GM19035 (cell line): Measurements from ENCODE around the gene MCM9.
A peak's percentile ranks its signal among the peaks of the same experiment; 100 is the strongest.
"Not testable (repeated sequence)": the region's sequence is repeated elsewhere in the genome, so short reads cannot be mapped to it uniquely, and the experiment has no call there.

Experiments used
- ATAC-seq: cut with Tn5 transposase; IDR thresholded peaks from one replicate; pipeline ENCODE4 v1.9.1; 2021; ENCODE audit not compliant: unreplicated experiment

The MCM9 gene

DNA sequence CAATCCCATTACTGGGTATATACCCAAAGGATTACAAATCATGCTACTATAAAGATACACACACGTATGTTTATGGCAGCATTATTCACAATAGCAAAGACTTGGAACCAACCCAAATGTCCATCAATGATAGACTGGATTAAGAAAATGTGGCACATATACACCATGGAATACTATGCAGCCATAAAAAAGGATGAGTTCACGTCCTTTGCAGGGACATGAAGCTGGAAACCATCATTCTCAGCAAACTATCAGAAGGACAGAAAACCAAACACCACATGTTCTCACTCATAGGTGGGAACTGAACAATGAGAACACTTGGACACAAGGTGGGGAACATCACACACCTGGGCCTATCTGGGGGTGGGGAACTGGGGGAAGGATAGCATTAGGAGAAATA lies 66.1 kb downstream of the MCM9 start:
- ATAC-seq: not testable (repeated sequence)

DNA sequence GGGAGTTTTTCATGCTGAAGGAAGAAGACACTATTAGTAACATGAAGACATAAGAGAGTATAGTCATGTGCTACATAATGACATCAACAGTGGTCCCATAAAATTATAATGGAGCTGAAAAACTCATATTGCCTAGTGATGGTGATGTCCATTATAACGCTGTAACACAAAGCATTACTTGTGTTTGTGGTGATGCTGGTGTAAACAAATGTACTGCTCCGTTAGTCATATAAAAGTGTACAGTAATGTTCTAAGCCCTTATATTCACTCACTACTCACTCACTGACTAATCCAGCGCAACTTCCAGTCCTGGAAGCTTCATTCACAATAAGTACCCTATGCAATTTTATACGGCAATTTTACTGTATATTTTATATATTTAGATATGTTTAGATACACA lies 67.8 kb downstream of the MCM9 start:
- no peak for ATAC-seq

DNA sequence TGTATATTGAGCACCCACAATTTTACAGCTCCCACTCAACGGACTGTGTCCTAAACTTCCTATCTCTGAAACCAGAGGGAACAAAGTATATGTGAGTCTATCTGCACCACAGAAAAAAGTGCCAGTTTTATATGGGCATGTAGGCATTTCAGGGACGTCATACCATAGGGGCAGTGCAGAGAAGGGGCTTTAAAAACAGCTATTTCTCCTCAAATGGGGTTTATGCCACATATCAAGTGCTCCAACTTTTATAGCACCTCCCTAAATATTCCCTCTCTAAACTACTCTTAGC lies 69.9 kb downstream of the MCM9 start:
- no peak for ATAC-seq

DNA sequence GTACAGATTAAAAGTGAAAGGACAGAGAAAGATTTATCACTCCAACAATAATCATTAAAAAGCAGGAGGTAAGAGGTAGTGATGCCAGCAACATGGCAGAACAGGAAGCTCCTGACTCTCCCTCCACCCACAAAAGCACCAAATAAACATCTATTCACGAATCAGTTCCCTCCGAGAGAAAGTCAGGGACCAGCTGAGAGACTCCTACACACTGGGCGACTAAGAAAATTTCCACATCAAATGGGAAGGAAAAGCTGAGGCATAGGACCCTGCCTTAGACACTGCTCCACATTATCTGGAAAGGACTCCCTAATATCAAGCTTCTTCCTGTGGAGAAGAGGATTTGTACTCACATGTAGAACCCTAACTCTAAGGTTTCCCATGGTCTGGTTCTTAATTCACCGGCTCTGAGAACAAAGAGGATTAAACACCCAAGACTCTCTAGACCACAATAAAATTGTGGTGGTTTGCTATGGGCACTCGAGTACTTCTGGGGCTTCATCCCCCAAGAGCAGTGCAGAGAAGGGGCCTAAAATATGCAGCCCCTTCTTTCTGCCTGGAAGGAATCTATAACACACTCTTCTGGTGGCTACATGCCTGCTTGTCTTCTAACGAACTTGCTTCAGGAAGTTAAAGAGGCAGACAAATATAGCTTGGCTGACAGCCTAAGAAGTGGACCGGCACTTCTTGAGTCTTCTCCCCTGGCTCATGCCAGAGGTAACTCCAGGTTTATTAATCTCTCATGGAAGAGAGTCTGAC lies 70.4 kb downstream of the MCM9 start:
- ATAC-seq: no peak

DNA sequence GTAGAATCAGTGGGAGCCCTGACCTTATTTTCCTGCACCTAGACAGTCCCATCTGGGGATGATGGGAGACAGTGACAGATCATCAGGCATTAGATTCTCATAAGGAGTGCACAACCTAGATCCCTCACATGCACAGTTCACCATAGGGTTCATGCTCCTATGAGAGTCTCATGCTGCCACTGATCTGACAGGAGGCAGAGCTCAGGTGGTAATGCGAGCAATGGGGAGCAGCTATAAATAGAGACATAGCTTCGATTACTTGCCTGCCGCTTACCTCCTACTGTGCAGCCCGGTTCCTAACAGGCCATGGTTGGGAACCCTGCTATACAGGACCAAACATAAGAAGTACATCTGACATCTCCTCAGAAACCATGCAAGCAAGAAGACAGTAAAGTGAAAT lies 72.5 kb downstream of the MCM9 start:
- no peak for ATAC-seq

DNA sequence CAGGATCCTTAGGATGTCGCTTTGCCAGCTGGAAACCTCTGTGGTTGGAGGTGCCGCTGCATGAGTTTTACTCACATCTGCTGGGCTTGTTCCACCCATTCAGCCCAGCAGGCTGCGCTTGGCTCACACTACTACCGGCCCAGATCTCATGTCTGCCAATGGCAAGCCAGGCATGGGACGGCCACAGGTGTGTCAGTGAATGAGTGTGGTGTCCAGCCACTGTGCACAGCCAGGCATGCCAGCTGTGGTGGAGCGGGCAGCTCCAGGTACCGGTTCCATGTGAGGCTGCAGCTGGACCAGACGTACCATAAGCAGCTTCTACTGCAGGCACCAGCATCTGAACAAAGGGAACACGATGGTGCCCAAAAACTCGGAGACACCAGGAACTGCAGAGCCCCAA lies 74.1 kb downstream of the MCM9 start:
- ATAC-seq: no peak

DNA sequence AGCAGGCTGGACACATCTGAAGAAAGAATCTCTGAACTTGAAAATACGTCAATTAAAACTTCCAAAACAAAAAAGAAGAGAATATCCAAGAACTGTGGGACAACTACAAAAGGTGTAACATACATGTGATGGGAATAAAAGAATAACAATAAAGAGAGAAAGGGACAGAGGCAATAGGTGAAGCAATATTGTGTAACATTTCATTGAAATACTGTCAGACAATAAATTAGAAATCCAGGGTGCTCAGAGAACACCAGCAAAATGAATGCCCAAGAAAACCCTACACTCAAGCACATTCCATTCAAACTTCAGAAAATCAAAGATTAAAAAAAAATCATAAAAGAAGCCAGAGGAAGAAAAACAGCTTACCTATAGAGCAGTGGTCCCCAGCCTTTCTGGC lies 74.6 kb downstream of the MCM9 start:
- no peak for ATAC-seq

DNA sequence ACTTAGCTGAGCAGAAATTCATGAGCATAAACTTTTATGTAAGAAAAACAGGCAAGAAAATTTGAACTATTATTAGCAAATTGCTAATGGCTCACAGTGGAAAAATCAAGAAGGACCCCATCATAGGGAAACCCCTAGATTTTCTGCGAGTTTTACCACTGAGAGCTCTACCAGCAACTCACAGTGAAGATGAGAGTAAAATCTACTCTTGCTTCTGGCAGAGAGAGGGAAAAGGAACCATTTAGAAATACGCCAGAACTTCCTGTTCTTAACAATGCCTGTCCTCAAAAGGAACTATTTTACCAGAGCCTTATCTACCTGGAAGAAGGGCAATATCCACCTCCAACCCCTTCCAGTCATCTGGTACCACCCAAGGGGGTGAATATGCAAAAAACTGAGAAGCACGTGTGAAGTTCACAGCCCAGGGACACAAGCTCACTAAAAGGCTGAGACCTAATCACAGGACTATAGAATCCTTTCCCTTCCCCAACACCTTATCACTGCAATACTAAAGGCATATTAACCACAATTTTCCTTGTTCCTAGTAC lies 75.4 kb downstream of the MCM9 start:
- no peak for ATAC-seq

DNA sequence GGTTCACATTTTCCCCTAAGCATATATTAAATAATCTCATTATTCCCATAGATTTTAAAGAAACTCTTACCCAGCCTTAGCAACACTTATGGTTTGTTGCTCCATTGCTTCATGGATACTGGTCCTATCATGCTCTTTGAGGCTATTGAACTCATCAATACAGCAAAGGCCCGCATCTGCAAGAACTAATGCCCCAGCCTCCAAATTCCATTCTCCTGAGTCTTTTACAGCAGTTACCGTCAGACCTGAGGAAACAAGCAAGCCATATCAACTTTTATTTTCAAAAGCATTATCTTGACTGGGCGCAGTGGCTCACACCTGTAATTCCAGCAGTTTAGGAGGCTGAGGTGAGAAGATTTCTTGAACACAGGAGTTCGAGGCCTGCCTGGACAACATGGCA lies 78.7 kb downstream of the MCM9 start:
- no peak for ATAC-seq

DNA sequence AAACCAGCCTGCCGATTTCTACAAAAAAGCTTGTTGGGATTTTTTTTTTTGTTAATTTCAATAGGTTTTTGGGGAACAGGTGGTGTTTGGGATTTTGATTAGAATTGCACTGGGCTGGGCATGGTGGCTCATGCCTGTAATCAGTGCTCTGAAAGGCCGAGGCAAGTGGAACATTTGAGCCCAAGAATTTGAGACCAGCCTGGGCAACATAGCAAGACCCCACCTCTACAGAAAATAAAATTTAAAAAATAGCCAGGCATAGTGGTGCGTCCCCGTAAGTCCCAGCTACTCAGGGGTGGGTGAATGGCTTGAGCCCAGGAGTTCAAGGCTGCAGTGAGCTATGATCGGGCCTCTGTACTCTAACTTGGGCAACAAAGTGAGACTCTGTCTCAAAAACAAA lies 81.6 kb downstream of the MCM9 start:
- ATAC-seq: no peak

DNA sequence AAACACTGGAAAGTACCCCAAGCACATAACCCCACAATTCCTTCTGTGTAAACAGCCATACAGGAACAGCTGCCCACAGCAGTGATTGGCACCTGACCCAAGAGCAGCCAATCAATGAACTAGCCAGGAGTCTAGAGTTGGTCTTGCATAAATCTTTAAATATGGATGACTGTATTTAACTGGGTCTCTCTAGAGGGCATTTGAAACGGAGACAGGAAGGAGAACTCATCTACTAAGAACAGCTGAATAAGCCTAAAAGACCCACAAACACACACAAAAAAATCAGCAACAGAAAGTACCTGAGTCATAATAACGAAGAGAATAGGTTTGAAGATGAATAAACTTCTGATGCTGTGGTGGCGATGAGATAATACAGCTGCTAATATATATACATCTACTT lies 90.0 kb downstream of the MCM9 start:
- peak; percentile 51 for ATAC-seq

DNA sequence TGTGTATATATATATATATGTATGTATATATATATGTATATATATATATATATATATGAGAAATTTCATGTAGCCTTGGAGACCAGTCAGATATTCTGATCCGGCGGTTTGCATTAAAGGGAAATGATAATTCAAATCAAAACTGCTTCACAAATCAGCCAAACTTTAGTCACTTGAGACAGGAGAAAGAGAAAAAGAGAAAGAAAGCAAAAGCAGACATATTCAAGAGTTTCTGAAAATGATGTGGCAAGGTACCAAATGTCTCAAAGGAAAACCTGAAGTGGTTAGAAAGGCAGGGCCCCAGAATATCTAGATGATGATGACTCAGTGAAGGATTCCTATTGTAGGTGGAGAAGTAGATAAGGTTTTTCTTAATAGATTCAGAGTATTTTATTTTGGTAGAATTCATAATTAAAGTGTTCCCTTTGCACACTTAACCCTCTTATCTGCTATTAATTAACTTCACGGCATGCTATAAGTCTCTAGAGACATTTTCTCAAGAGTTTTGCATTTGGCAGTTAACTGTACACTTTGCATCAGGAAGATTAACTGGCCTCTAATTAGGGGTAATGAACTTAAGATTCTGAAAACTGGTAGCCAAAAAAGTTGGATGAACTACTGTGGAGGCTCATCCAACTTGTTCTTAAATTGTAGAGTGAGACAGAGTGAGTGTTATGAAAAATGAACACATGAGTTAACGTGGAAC lies 91.1 kb downstream of the MCM9 start:
- peak; percentile 91 for ATAC-seq

DNA sequence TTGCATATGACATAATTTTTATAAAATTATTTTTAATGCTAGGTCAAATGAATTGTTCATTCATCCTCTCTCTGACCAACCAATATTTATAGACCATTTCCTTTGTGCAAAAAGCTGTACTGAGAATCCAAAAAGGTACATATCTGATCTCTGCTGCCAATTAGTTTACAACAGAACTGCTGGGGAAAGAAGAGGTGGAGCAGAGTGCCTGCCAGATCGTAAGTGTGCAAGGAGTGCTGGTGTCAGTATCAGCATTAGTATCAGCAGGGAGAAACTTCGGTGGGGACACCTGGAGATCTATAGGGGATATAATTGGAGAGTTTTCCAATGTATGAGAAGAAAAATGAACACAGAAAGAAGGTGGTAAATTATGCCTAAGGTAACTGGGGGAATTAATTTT lies 104.3 kb downstream of the MCM9 start:
- no peak for ATAC-seq

DNA sequence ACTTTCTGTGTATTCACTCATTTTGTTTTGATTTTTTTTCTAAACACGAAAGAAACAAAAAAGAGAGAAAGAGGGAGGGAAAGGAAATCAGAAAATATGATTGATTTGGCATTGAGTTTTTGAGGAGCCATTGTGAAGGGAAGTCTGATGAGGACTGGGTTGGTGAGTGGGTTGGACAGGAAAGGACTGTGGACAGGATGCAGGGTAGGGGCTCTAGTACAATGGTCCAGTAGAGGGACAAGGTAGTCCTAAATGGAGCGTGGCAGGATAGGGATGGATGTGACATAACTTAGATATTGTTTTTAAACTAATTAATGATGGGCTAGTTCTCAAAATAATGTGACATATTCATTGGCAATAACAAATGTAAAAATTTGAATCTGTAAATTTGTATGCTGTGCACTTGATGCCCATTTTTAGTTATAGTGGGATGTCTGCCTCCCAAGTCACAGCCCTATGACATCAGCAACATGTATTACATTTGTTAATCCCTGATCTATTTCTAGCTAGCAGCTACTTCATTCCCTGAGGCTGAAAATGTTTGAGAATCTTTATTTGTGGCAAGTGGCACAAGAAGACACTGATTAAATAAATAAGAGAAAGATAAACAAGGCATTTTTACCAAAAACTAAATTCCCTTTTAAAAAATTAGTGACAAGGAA lies 105.0 kb downstream of the MCM9 start:
- ATAC-seq: no peak

DNA sequence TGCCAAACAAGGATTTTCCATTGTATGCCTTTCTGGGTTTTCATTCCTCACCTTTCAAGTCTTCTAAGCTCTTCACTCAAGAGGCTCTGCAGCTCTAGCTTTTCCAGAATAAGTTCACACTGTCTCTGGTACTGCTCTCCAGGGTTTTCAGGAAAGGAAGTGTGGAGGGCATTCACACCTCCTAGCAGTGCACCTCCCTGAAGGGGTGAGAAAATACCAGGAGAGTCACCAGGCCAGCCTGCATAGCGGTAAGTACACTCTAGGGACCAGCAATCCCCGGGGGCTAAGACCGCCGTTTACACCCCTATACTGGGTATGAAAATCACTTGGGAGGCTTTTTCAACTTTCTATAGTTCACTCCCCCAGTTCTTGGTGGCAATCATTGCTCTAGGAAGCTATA lies 108.9 kb downstream of the MCM9 start:
- ATAC-seq: no peak

DNA sequence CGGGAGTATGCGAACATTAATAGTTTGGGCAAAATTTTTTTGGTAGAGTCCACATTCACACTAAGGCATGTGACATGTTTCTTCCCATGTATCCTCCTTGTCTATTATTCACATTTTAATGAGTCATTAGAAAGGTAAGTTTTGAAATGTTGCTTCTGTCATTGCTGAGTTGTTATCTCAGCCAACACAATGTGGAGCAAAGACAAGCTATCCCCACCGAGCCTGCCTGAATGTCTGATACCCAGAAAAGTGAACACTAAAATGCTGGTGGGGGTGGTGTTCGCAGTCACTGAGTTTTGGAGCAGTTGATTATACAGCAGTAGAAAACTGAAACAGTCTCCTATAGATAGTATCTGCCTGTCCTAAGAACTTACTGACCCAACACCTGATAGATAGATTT lies 109.3 kb downstream of the MCM9 start:
- ATAC-seq: no peak

DNA sequence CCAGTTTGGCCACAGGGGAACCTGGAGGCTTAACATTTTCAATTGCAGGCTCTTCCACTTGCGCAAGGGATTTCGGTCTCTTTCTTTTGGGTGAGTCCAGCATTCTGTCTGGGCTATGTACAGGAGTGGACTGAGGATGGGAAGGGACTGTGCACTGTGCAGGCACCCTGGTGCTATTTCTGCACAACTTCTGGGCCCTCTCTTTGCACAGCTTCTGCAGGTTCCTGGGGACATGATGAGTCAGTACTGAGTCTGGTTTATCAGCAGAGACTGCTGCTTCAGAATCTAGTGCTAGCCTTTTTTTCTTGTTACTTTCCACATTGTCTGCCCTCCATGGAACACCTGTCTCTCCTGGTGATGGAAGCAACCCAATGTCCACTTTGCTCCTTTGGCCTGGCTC lies 119.5 kb downstream of the MCM9 start:
- ATAC-seq: no peak

DNA sequence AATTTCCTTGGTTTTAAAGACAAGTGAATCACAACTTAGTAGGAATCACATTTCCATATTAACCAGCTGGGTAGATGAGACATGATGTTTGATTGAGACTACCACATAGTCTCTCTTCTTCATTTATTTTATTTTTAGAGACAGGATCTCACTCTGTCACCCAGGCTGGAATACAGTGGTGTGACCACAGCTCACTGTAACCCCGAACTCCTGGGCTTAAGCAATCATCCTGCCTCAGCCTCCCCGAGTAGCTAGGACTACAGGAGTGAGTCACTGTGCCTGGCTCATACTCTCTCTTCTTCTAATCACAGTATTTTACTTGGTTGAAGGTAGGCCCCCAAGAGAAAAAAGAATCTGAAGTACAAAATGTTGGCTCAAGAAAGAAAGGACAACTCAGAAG lies 121.2 kb downstream of the MCM9 start:
- ATAC-seq: no peak

DNA sequence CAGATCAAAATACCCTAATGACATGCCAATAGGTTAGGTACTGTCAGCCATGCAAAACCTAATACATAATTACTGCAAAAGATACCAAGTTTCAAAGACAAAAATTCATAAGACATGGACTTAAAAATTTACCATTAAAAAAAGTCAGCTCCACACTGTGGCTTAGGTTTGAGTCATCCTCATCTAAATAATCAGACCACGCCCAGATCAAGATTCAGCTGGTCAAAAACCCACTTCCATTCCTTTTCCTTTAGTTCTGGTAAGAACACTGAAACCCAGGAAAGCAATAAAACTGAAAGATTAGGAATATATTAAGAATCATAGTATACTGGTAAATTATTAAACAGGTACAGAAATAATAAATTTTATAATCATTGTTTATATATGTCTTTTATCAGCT lies 122.0 kb downstream of the MCM9 start:
- ATAC-seq: no peak

DNA sequence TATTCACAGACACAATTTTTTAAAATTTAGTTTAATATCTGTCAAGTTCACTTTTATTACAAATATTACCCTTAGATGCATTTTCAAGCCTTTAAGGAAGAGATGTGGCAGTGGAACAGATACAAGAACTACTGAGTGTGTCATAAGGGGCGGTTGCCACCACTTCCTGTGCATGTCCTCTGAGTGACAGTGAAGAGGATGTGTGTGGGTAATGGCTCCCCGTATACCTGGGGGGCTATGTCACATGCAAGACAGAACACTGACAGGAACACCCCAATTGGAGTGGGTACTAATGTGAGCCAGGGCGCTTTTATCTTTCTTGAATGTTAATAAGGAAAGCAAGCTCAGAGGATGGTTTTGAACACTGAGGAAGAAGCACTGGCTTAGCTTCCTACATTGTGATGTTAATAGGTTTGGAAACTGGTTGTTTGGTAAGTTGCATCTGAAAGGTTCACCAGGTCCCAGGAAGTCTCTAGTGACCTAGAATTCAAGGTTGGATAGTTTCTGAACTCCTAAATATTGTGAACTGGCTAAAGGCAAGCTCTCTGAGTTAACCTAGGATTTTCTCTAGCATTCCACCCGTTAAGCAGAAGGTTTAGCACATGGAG lies 124.4 kb downstream of the MCM9 start:
- peak; percentile 84 for ATAC-seq

DNA sequence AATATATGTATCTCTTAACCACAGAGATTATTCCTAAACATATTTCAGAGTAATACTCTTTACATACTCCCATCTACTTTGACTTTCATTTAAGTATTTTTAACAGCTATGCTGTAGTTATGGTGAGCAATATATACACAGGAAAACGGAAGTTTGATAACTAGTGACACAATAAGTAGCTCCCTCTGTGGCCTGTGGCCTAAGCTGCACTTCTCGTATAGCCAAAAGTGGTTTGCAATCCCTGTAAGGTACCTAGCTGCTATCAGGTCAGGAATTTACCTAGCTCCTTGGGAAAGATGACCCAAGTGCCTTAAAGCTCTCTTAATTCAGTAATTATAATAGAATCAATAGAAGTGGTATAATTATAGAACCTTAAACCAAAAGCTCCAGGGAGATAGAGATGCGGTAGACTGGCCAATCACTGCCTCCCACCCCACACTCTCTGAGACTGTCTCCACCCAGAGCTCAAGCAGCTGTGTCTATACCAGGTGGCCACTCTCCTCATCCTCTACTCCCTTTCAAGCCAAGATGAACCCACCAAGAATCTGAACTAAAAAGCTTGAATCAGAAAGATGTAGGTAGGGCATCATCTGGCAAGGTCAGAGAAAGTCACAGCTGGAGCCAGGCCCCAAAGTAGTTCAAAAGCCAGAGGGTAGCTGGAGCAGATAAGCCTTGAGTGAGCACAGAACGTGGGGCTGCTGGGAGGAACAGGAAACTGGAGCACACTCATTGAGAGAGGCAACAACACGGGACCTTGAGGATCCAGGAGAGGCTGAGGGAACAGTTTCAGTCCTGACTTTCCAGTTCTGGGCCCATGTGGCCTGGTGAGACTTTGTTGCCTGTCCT lies 125.9 kb downstream of the MCM9 start:
- peak; percentile 45 for ATAC-seq
